K562 (cell line): ENCODE data around the gene TIMP3. TPM values are rescaled to one million over a fixed set of nuclear protein-coding genes. Genes with fewer than 3 reads are reported as not detected.
A peak's percentile ranks its signal among the peaks of the same experiment; 100 is the strongest.

ENCODE experiments used
- CEBPG ChIP-seq, 3 experiments: fragments of 200-800 bp in 1 of 3; sonication (Bioruptor generic) in 1 of 3; sonication (generic) in 1 of 3; formaldehyde crosslinking in 1 of 3; IDR thresholded peaks in 2 of 3; conservative IDR thresholded peaks in 1 of 3; 2 replicates each; pipeline versions ENCODE4 v1.6.1 to v1.8.0; 2016 to 2022; ENCODE audit warnings: missing compliant biosample characterization in 2 of 3, missing genetic modification characterization in 2 of 3, mild to moderate bottlenecking in 1 of 3, missing genetic modification reagents in 1 of 3
- ELK1 ChIP-seq: sonication (generic); formaldehyde crosslinking; IDR thresholded peaks from 2 replicates; pipeline ENCODE4 v1.8.1; 2022; ENCODE audit warnings: missing genetic modification reagents
- ESRRA ChIP-seq: fragments of 450-650 bp; IDR thresholded peaks from 2 replicates; pipeline ENCODE4 v1.6.1; 2014; ENCODE audit warnings: low read depth, mild to moderate bottlenecking, moderate library complexity, borderline replicate concordance
- FOSL1 ChIP-seq: fragments of 200-800 bp; sonication (Bioruptor generic); conservative IDR thresholded peaks from 2 replicates; pipeline ENCODE4 v1.6.1; 2016; ENCODE audit warnings: missing genetic modification characterization, missing compliant biosample characterization
- MAFF ChIP-seq: IDR thresholded peaks from 2 replicates; pipeline ENCODE4 v1.6.1; 2012; ENCODE audit warnings: low read length, improper control_type of control experiment
- MYBL2 ChIP-seq, 2 experiments: fragments of 450-650 bp in 1 of 2; sonication (generic) in 1 of 2; formaldehyde crosslinking in 1 of 2; IDR thresholded peaks; 2 replicates each; pipeline versions ENCODE4 v1.6.1 to v1.8.1; 2017 to 2022; ENCODE audit warnings: borderline replicate concordance in 1 of 2, inconsistent platforms in 1 of 2, low read depth in 1 of 2, mild to moderate bottlenecking in 1 of 2, missing genetic modification reagents in 1 of 2, moderate library complexity in 1 of 2
- PHF20 ChIP-seq: fragments of 450-650 bp; IDR thresholded peaks from 2 replicates; pipeline ENCODE4 v1.6.1; 2018; ENCODE audit not compliant: partially characterized antibody
- SIN3B ChIP-seq: fragments of 450-650 bp; IDR thresholded peaks from 2 replicates; pipeline ENCODE4 v1.6.1; 2017; ENCODE audit warnings: low read depth, mild to moderate bottlenecking, moderate library complexity
- SMAD2 ChIP-seq: fragments of 150-350 bp; IDR thresholded peaks from 2 replicates; pipeline ENCODE4 v1.6.1; 2014; ENCODE audit warnings: low read depth, mild to moderate bottlenecking, low read length
- THRAP3 ChIP-seq: fragments of 450-650 bp; IDR thresholded peaks from 2 replicates; pipeline ENCODE4 v1.6.1; 2016; ENCODE audit warnings: mild to moderate bottlenecking, inconsistent platforms, borderline replicate concordance
- U2AF2 ChIP-seq: fragments of 200-400 bp; formaldehyde crosslinking; optimal IDR thresholded peaks from 2 replicates; pipeline ENCODE3; 2017; ENCODE audit warnings: low read depth, mild to moderate bottlenecking, low read length
- ZFPM2 ChIP-seq: fragments of 250-450 bp; sonication (Bioruptor Pico); IDR thresholded peaks from 2 replicates; pipeline ENCODE4 v1.5.1; 2022; ENCODE audit warnings: mild to moderate bottlenecking
- ZNF699 ChIP-seq: fragments of 250-450 bp; sonication (Bioruptor Pico); IDR thresholded peaks from 2 replicates; pipeline ENCODE4 v1.8.0; 2021; ENCODE audit warnings: mild to moderate bottlenecking, moderate library complexity; ENCODE audit not compliant: insufficient replicate concordance
- polyA plus RNA-seq, 8 experiments: library from polyadenylated mRNA; depleted of rRNA in 4 of 8; stranded (reverse) in 5 of 8; unstranded in 3 of 8; fragments of >200 nt; fragmentation: Nextera tagmentation in 2 of 8; fragmentation: Illumina TruSeq in 1 of 8; extraction: Ambion mirVana in 2 of 8; extraction: Trizol in 1 of 8; gene quantifications; 2 replicates each; pipeline versions ENCODE4 v1.2.1 to v1.2.3, GENCODE V29; 2011 to 2014; ENCODE audit warnings: inconsistent platforms in 1 of 8, missing spikeins in 1 of 8
- total RNA-seq, 7 experiments: library from RNA; depleted of rRNA in 6 of 7; stranded (reverse); fragments of >200 nt in 6 of 7; fragmentation: Illumina TruSeq in 2 of 7; extraction: Trizol in 2 of 7; gene quantifications; 2 replicates each; pipeline versions ENCODE4 v1.2.1 to v1.2.3, GENCODE V29; 2011 to 2021; ENCODE audit warnings: low replicate concordance in 1 of 7
- TF ChIP-seq, protein P1 (sequence below): fragments of 250-450 bp; sonication (Bioruptor Pico); IDR thresholded peaks from 2 replicates; pipeline ENCODE4 v1.8.0; 2021; ENCODE audit warnings: moderate library complexity, mild to moderate bottlenecking, inconsistent platforms
- TF ChIP-seq, protein P2 (sequence below), 2 experiments: fragments of 450-650 bp in 1 of 2; sonication (generic) in 1 of 2; formaldehyde crosslinking in 1 of 2; IDR thresholded peaks; 2 replicates each; pipeline versions ENCODE4 v1.7.1 to v1.9.0; 2016 to 2022; ENCODE audit warnings: inconsistent platforms in 1 of 2, mild to moderate bottlenecking in 1 of 2, missing genetic modification reagents in 1 of 2

Gene TIMP3
- total and polyA plus RNA-seq, 9 of the 15 experiments (the other 6 are each of a cell fraction or from before 2014, with no cell fraction given) = 0.07 to 0.73 (median 0.18) TPM

DNA sequence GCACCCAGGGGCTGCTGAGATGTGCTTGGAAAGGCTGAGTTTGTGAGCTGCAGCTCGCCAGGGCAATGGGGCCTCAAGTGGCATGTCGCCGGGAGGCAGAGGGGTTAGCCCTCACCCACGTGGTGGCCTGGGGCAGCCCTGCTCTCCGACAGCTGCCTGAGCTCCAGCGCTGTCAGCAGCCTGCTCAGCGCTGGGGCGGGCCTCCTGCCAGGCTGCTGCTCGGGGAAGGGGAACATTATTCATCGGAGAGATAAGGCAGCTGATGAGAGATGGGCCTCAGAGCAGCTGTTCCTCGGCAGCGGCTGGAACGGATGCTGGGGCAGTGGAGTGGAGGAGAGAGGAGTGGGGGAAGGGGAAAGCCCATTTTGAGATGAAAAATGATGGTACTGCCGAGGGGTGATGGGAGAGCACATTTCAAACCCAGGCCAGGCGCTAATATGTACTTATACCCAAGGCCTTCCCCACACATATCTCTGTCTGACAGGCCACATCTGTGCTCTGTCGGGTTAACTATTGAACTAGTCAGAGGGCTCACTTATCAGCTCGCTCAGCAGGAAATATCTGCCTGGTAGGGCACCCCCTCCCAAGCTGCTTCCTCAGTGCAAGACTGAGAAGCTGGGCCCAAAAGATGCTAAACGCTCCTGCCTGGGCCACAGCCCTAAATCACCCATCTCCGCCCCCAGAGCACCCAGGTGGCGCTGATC lies 79.5 kb downstream of the TIMP3 start (continued):
- TF ChIP-seq SMAD2 (no peak), MYBL2 (IDR thresholded peaks at IDR 0.05; ENCODE audit: low read depth) (no peak), MYBL2 (CRISPR knock-in tag; IDR thresholded peaks at IDR 0.05; ENCODE audit: borderline replicate concordance) (no peak), THRAP3 (no peak), MAFF (no peak), ZNF699 (CRISPR knock-in tag) (no peak), PHF20 (no peak), ELK1 (no peak), SIN3B (no peak), ZFPM2 (no peak), U2AF2 (no peak), CEBPG (CRISPR knock-in tag; IDR thresholded peaks at IDR 0.05) (no peak), CEBPG (tag; conservative IDR thresholded peaks at IDR 0.05 in 1 of 2, IDR thresholded peaks at IDR 0.05 in 1 of 2) (no peak), ESRRA (no peak), FOSL1 (tag) (peak; percentile 82)
- TF ChIP-seq, protein P1, sequence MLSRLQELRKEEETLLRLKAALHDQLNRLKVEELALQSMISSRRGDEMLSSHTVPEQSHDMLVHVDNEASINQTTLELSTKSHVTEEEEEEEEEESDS (CRISPR knock-in tag) = no peak
- TF ChIP-seq, protein P2, sequence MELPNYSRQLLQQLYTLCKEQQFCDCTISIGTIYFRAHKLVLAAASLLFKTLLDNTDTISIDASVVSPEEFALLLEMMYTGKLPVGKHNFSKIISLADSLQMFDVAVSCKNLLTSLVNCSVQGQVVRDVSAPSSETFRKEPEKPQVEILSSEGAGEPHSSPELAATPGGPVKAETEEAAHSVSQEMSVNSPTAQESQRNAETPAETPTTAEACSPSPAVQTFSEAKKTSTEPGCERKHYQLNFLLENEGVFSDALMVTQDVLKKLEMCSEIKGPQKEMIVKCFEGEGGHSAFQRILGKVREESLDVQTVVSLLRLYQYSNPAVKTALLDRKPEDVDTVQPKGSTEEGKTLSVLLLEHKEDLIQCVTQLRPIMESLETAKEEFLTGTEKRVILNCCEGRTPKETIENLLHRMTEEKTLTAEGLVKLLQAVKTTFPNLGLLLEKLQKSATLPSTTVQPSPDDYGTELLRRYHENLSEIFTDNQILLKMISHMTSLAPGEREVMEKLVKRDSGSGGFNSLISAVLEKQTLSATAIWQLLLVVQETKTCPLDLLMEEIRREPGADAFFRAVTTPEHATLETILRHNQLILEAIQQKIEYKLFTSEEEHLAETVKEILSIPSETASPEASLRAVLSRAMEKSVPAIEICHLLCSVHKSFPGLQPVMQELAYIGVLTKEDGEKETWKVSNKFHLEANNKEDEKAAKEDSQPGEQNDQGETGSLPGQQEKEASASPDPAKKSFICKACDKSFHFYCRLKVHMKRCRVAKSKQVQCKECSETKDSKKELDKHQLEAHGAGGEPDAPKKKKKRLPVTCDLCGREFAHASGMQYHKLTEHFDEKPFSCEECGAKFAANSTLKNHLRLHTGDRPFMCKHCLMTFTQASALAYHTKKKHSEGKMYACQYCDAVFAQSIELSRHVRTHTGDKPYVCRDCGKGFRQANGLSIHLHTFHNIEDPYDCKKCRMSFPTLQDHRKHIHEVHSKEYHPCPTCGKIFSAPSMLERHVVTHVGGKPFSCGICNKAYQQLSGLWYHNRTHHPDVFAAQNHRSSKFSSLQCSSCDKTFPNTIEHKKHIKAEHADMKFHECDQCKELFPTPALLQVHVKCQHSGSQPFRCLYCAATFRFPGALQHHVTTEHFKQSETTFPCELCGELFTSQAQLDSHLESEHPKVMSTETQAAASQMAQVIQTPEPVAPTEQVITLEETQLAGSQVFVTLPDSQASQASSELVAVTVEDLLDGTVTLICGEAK (IDR thresholded peaks at IDR 0.05) = no peak
- TF ChIP-seq, protein P2 (CRISPR knock-in tag; IDR thresholded peaks at IDR 0.05) = no peak
